NK-92 (cell line): Measurements from ENCODE around the gene CNIH4.
A peak's percentile ranks its signal among the peaks of the same experiment; 100 is the strongest.
"Not testable (repeated sequence)": the region's sequence is repeated elsewhere in the genome, so short reads cannot be mapped to it uniquely, and the experiment has no call there.

ENCODE experiments used
- DNase-seq: peaks from one replicate; lab custom pipeline; 2025; ENCODE audit not compliant: unreplicated experiment; lab: John Stamatoyannopoulos, UW

Gene CNIH4

DNA sequence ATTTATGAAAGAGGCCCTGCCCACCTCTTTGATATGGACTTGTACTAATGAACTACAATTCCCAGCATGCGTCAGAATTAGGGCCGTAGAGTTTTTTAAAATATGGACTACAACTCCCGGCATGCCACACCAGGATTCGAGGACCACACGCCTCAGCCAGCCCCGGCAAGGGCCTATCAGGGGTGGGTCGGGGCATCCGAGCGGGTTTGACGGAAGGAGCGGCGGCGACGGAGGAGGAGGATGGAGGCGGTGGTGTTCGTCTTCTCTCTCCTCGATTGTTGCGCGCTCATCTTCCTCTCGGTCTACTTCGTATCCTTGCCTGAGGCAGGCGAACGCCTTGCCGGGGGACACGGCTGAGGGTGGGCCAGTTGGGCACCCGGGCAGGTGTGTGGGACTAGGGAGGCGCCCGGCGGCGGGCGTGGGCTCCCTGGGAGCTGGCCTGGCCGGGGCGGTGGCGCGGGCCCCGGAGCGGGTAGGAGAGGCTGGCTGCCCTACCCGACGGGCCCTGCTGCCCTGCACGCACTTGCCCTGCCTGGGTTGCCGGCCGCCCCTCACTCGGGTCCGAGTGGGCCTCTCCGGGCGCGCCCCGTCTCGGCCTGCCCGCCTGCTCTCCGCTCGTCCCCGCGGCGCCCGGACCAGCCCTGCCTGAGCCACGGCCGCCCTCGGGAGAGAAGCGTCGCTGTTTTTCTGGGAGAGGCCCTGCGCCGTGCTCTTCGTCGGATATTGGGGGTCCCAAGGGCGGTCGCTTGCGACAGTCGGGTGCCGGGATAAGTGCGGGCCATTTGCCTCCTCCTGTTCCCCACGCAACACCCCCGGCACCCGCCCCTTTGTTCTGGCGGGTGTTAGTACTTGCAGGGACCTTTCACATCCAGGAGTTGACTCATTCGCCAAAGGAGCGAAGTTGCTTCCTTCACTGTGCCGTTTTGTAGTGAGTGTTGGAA is at the start of gene CNIH4:
CNIH4 (plus strand) TSS at position 195 of the 941 bp plus-strand sequence; CDS start at position 241, 46 bp downstream.
- peak; percentile 38 for DNase-seq

DNA sequence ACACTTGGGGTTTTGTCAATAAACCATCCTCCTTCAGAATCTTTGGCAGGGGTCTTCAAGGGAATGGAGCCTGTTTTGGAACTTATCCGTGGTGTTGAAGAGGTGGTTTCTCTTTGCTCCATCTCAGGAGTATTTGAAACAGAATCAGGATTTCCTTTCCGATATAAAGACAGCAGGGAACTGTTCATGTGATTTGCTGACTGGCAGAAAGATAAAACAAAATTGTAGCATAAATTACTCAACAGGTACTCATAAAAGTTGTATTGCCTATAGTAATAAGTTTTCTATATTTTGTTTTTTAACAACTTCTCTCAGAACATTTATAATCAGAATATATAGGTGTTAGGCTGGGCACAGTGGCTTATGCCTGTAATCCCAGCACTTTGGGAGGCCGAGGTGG is 48.6 kb upstream of the CNIH4 start:
- no peak for DNase-seq

DNA sequence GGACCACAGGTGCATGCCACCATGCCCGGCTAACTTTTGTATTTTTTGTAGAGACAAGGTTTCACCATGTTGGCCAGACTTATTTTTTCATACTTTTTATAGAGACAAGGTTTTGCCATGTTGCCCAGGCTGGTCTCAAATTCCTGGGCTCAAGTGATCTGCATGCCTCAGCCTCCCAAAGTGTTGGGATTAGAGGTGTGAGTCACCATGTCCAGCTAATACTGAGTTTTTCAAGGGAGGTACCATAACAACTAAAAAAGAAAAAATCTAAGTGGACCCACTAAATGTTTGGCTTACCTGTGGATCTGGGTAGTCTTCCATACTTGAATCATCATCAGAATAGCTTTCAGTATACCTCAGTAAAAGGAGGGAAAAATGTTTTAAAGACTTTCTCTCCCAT is 45.2 kb upstream of the CNIH4 start:
- DNase-seq: not testable (repeated sequence)

DNA sequence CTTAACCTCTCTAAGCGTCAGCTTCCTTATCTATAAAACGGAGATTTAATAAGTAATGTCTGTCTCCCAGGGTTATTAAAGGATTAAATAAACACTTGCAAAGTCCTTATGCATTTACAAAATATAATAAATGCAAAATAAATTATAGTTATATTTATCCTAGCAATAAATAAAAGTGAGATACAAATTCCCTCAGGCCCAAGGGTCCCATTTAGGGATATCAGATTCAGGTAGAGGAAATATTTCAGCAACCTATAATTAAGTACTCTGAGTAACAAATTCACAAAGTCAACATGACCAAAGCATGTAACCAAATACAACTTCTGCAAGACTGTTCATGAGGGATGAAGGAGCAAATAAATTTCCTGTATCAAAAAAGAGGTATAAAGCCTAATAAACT is 44.7 kb upstream of the CNIH4 start:
- DNase-seq: no peak

DNA sequence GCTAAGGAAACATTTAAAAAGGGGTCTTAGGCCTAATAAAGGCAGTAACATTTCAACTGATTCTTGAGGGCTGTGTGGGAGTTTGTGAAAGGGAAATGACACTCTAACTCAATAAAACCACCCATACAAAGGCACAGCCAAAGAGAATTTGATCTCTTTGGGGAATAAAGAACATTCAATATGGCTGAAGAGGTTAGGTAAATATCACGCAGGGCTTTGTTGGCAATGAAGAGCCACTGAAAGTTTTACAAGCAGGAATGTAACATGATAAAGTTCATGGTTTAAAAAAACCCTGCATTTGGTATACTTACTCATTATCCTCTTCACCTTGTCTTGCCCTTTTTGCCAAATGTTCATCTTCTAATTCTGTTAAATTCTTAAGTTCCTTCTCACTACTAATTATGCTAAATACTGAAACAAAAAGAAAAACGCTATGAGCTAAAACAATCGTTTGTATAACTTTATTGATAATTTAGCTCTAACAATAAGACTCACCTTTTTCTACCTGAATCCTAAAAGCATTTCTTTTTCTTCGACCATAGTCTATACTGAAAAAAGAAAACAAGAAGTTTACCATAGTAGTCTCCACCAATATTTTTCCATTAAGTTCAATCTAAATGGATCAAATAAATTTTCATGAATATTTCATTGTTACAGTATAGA is 39.2 kb upstream of the CNIH4 start:
- DNase-seq: no peak

DNA sequence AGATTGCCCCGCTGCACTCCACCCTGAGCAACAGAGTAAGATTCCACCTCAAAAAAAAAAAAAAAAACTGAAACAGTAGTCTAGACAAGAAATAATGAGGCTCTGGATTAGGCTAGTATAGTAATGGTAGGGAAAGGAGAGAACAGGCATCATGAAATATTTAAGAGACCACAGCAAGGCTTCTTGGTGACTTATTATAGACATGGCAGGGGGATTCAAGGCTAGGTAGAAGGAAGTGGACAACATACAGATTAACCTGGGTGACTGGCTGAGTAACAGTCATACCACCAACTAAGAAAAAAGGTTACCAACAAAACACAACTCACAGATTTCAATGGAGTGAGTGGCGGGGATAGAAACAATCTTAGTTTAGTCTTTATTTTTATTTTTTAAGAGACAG is 35.0 kb upstream of the CNIH4 start:
- DNase-seq: no peak

DNA sequence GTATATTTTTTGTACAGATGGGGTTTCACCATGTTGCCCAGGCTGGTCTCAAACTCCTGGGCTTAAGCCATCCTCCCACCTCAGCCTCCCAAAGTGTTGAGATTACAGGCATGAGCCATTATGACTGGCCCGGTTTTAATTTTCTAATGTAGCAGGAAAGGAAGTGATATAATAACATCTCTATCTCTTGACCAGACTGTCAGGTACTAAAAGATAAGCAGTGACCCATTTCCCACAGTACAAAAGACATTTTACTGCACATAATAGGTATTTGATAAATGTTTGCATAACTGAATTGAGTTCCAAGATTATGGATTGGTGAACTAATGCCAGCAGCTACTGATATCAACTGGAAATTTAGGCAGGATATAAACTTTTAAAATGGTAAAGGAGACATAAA is 30.7 kb upstream of the CNIH4 start:
- DNase-seq: no peak

DNA sequence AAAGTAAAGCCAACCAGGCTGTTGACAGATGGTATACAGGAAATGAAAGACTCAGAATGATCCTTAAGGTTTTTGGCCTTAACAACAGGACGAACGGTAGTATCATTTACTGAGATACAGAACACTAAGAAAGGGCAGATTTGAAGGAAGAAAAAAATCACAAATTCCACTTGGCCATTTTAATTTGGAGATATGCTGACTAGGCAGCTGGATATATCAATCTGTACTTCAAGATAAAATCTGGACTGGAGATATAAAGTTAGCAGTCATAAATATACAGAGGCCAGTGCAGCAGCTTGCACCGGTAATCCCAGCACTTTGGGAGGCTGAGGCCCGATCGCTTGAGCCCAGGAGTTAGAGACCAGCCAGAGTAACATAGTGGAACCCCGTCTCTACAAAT is 28.0 kb upstream of the CNIH4 start:
- DNase-seq: no peak

DNA sequence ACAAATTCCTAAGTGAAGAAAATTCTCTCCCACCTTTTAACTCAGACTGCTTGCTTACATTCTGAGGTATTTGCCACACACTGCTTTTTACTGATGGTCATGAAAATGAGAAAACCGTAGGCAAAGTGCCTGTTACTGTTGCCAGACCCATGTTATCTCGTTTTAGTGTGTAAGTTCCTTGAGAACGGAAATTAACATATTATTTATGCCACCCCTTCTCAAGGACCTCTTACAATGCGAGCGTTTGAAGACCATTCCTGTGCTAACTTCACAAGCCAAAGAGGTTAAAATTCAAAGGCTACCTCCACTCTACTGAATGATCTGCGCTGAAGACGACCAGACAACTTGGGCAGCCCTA is 27.2 kb upstream of the CNIH4 start:
- no peak for DNase-seq

DNA sequence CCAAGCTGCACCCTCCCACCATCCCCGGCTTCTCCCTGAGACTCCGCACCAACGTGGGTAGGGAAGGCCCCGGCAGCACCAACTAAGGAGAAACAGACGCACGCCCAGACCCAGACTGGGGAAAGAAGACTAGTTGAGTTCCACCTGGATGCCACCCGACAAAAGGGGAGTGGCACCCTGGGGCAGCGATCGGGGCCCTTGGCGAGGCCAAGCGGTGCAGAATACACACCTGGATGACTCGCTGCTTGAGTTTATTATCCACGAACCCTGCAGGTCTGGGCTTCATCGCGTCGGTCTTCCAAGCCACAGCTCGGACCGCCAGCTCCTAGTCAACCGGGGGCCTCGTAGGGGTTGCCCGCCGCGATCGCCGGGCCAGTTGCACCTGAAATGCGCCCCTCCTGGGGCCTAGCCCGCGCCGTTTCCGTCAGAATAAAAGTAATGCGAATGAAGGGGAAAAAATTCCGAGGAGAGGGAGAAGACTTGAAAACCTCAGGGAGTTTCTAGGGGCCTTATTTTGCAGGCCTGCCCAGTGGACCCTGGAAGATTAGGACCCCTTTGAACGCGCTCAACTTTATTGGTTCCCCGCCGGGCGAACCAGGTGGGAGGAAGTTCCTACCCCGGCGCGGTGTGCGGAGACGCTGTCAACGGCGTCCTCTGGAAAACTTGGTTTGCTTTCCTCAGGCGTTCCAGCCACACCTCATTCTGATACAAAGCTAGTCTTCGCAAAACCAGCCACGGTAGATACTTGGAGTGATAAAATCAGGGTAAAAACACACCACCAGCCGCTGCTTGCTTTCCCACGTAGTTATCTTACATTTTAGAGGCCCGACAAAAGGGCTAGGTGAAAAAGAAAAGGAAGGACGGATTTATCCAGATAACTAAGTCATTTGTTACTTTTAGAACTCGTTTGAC is 26.6 kb upstream of the CNIH4 start, which contains the start of gene NVL:
NVL (minus strand) TSS at position 331 of the 912 bp plus-strand sequence; CDS start at position 286, 45 bp downstream.
- DNase-seq: peak; percentile 8

DNA sequence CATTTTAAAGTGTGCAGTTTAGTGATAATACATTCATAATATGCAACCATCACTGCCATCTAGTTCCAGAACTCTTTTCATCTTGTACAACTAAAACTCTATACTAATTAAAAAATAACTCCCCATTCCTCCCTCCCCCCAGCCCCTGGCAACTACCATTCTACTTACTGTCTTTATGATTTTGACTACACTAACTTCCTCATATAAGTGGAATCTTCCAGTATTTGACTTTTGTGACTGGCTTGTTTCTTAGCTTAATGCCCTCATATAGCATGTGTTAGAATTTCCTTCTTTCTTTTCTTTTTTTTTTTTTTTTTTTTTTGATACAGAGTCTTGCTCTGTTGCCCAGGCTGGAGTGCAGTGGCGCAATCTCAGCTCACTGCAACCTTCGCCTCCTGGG is 25.4 kb upstream of the CNIH4 start:
- DNase-seq: no peak

DNA sequence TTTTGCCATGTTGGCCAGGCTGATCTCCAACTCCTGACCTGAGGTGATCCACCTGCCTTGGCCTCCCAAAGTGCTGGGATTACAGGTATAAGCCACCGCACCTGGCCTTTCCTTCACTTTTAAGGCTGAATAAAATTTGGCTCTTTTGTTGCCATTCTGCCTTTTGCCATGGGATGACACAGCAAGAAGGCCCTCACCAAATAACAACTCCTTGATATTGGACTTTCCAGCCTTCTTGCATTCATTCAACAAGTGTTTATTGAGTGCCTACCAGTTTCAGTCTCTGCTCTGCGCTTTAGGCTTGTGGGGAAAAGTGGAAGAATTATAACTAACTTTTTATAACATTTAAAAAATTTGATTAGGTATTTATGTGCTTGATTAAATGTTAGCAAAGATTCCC is 24.9 kb upstream of the CNIH4 start:
- DNase-seq: no peak

DNA sequence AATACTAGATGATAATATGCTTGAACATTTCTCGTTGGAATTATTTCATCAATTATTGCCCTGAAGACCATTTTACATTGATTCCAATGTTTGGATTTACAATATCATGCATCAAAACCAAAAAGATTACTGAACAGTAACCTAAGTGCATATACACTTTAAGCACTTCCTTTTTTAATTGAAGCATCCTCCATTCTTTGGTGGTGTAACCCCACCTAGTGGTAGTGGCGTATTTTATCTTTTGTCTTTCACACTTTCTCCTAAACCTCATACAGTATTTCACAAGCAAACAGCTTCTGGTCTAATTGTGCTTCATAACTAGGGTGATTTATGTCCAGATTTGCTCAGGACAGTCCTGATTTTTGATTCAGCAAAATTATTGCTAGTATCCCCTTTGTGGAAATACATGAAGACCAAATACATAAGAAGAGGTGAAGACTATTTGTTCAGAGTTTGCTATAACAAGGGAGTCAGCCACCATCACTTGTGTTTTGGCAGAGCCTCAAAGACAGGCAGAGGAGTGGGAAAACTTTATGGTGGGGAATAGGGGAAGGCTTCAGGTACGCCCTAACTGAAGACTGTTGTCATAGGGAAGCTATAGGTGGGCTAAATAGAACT is 23.3 kb upstream of the CNIH4 start:
- no peak for DNase-seq

DNA sequence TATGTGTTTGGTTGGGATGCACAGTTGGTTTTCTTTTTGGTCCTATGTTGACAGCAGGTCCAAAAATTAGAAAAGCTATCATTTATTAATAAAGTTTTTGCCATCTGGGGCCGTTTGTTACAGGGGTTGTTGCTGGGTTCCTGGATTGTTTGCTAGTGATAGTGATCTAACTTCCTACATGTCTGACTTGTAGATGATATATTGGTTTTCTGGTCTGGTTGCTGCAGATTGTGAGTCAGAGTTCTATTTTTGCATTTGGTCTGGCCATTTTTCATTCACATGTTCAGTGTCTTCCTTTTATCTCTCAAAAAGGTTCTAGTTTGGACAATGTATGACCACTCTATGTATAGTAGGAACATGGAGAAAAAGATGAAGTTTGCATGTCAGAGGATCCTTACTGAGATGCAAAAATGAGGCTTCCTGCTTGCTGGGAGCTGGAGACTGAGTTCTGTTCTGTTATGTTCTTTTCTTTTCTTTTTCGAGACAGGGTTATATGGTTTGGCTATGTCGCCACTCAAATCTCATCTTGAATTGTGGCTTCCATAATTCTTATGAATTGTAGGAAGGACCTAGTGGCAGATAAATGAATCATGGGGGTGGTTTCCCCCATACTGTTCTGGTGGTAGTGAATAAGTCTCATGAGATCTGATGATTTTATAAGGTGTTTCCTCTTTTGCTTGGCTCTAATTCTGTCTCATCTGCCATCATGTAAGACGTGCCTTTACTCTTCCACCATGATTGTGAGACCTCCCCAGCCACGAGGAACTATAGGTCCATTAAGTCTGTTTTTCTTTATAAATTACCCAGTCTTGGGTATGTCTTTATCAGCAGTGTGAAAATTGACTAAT is 22.5 kb upstream of the CNIH4 start:
- no peak for DNase-seq

DNA sequence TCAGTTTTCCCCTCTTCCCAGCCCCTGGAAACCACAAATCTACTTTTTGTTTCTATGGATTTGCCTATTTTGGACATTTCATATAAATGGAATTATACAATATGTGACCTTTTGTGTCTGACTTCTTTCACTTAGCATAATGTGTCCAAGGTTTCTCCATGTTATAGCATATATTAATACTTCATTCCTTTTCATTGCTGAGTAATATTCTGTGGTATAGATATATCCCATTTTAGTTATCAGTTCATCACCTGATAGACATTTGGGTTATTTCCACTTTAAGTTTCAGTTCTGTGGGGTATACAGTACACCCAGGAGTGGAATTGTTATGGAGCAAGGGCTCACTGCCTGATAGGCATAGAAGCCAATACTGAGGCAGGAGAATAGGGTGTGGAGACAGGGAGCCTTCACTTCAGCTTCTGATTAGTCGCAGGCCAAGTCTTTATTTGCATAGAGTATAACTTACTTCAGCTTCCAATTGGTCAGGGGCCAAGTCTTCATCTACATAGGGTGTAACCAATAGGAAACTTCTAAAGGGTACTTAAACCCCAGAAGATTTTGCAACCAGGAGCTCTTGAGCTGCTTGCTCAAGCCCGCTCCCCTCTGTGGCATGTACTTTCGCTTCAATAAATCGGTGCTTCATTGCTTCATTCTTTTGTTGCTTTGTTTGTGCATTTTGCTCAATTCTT is 18.4 kb upstream of the CNIH4 start:
- DNase-seq: no peak

DNA sequence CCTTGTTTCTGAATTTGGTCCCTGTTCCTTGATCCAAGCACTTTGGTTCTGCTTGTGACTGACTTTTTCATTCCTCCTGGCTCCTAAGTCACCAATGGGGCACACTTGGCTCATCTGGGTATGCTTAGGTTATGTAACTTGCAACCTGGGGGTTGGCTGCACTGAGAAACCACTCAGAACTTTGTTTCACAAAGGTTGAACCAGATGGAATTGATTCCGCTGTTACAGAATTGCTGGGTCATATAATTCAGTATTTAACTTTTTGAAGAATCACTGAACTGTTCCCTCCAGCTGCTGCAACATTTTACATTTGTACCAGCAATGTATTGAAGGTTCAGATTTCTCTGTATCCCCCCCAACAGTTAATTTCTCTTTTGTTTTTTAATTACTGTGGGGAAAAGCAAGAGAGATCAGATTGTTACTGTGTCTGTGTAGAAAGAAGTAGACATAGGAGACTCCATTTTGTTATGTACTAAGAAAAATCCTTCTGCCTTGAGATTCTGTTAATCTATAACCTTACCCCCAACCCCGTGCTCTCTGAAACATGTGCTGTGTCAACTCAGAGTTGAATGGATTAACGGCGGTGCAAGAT is 17.1 kb upstream of the CNIH4 start:
- DNase-seq: no peak

DNA sequence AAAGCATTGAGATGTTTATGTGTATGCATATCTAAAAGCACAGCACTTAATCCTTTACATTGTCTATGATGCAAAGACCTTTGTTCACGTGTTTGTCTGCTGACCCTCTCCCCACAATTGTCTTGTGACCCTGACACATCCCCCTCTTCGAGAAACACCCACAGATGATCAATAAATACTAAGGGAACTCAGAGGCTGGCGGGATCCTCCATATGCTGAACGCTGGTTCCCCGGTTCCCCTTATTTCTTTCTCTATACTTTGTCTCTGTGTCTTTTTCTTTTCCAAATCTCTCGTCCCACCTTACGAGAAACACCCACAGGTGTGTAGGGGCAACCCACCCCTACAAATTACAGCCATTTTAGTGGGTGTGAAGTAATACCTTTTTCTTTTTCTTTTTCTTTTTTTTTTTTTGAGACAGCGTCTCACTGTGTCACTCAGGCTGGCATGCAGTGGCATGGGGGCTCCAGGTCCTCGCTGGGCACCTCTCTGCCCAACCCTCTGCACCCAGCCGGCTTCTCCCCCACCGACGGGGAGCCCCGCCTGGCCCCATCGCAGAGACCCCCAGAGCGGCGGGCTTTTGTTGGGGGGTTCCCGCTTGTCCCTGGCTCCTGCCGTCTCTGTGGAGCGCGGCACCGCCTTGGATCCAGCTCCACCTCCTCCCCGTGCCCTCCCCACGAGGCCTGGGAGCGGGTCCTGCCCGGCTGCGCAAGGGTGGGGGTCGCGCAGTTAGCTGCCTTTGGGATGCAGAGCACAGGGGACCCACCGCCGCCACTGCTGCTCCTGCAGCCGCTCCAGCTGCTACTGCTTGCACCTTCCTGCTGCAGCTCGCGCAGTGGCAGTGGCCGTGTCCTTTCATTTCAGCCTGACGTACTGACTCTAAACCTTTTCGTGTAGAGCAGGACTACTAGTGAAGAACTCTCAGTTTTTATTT is 16.0 kb upstream of the CNIH4 start:
- not testable (repeated sequence) for DNase-seq

DNA sequence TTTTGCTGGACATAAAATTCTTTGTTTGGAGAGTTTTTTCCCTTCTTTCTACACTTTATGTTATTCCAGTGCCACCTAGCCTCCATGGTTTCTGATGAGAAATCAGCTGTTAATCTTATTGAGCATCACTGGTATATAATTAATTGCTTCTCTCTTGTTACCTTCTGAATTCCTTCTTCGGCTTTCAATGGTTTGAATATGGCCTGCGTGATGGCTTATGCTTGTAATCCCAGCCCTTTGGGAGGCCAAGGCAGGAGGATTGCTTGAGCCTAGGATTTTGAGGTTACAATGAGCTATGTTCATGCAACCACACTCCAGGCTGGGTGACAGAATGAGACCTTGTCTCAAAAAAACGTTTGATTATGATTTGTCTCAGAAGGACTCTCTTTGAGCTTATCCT is 13.0 kb upstream of the CNIH4 start:
- DNase-seq: no peak
